HG03039 (cell line): Measurements from ENCODE around the gene GRAP.

Experiments used
- ATAC-seq: cut with Tn5 transposase; IDR thresholded peaks from one replicate; pipeline ENCODE4 v1.9.1; 2021; ENCODE audit warnings: mild to moderate bottlenecking, moderate library complexity; ENCODE audit not compliant: unreplicated experiment

GRAP gene

GRCh38 chr17:18987230-18987610, 59.5 kb downstream of the GRAP start:
- no peak for ATAC-seq

GRCh38 chr17:18986541-18987229, 60.1 kb downstream of the GRAP start:
- no peak for ATAC-seq

DNA sequence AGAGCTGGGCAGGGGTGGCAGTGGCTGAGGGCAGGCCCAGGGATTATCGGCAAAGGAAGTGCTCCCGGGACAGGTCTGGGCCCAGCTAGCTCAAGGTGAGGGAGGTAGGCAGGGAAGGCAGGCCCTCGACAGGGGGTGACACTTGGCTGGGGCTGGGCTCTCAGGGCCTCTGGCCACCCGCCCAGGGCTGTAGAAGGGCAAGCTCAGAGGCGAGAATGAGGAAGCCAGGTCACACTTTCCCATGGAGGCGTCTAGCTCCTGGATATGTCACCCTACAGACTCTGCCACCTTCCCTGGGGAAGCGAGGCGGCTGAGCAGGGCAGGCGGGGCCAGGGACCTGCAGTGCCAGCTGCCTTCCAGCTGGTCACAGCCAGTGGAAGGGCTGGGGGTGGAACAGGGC, 61.3 kb downstream of the GRAP start:
- no peak for ATAC-seq

GRCh38 chr17:18984273-18985114, 62.3 kb downstream of the GRAP start:
- no peak for ATAC-seq

- ATAC-seq, result no peak
These were observed 64.9 kb downstream of the GRAP start for GRCh38 chr17:18981642-18982424.

GRCh38 chr17:18981335-18981641, 65.5 kb downstream of the GRAP start:
- no peak for ATAC-seq

GRCh38 chr17:18980682-18981334, 65.9 kb downstream of the GRAP start:
- no peak for ATAC-seq

- ATAC-seq, result no peak
These were observed 68.1 kb downstream of the GRAP start for GRCh38 chr17:18978655-18979054.

DNA sequence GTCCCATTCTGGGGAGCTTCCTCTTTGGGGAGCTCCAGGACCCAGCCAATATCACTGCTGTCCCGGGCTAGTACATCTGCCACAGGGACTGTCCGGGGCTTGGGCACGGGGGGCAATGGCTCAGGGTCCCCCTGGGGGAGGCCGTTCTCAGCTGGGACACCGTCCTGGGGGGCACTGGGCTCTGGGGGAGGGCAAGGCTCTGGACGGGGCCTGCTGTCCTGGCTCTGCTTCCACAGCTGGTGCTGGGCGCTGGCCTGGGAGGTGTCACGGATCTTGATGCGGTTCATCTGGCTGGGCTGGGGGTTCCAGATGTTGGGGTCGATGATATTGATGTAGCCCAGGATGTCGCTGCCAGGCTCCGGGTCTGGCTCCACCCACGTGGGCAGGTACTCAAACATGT, 68.7 kb downstream of the GRAP start:
- ATAC-seq, result no peak

DNA sequence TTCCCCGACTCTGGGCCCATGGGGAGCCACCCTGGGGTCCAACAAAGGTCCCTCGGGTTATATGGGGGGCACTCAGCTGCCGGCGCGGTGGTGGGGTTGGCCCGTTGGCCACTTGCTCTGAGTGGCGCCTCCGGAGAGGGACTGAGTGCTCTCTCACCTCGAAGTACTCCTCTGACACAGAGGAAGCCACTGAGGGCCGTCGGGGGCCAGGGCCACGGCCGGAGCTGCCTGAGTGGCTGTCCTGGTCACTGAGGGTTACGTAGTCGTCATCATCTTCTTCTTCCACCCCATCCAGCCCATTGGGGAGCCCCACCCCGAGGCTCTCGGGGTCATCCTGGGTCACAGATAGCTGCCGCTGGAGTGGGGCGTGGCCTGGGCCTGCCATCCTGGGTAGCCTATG, 69.1 kb downstream of the GRAP start:
- ATAC-seq, result no peak

DNA sequence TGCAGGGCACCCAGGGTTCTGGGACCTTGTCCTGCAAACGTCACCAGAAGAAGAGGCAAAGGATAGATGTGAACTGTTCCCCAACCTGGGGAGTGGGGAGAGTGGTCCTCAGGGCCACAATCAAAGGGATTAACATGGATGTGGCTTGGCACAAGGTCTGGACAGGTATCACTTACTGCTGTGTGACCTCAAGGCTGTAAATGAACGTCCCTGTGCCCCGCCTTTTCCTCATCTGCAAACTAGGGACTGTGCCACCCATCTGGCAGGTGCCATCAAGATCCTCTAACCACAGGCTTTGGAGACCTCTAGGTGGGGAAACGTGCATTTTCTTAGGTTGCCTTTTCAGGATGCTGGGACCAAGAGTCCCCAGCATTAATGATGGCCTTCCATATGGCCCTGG, 69.7 kb downstream of the GRAP start:
- no peak for ATAC-seq

DNA sequence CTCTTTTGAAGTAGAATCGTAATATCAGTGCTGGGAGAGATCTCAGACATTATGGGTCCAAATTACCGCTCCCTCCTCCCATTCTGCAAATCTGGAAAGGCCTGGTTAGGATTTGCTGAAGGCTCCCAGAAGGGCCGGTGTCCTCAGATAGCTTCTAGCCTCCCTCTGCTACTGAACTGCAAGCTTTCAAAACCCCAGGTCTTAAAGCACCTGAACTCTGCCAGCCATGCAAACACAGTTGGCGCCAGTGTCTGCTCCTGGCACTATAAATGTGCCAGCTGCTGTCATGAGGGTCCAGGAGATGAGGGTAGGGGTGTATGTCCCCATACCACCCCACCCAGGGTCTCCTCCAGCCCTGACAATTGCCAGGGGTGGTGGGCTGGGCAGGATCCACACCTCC, 70.6 kb downstream of the GRAP start:
- ATAC-seq, result no peak

DNA sequence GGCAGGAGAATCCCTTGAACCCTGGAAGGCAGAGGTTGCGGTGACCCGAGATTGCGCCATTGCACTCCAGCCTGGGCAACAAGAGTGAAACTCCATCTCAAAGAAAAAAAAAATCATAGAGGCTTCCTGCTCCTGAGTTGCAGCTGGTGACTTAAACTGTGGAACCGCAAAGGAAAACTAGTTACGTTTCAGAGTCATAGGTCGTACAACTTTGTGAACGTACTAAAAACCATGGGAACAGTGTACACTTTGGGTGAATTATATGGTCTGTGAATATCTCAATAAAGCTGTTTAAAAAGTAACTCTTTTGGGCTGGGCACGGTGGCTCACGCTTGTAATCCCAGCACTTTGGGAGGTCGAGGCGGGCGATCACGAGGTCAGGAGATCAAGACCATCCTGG, 71.2 kb downstream of the GRAP start:
- no peak for ATAC-seq

- no peak for ATAC-seq
These were observed 72.2 kb downstream of the GRAP start for GRCh38 chr17:18974407-18975149.

GRCh38 chr17:18971801-18972200, 75.0 kb downstream of the GRAP start:
- ATAC-seq, result no peak
